ENCODE measurements around the gene PHLPP1.

Gene PHLPP1

GRCh38 chr18:62867534-62867933 is 152.2 kb downstream of the PHLPP1 start (continued):
- TF ChIP-seq KLF1 (tag by site-specific recombination; IDR thresholded peaks at IDR 0.05) (no peak), ZBTB1 (tag by site-specific recombination; IDR thresholded peaks at IDR 0.05) (no peak), SCRT1 (tag by site-specific recombination; IDR thresholded peaks at IDR 0.05; ENCODE audit: borderline replicate concordance) (no peak), MYNN (tag by site-specific recombination; IDR thresholded peaks at IDR 0.05; ENCODE audit: borderline replicate concordance) (no peak), ZNF521 (tag by site-specific recombination; IDR thresholded peaks at IDR 0.05) (no peak), IKZF3 (tag by site-specific recombination; IDR thresholded peaks at IDR 0.05) (no peak), YY1 (tag by site-specific recombination; IDR thresholded peaks at IDR 0.05) (no peak), ZNF133 (tag by site-specific recombination; IDR thresholded peaks at IDR 0.05) (no peak), REPIN1 (tag by site-specific recombination; IDR thresholded peaks at IDR 0.05; ENCODE audit: low read depth) (no peak), ZNF621 (tag by site-specific recombination; IDR thresholded peaks at IDR 0.05) (no peak), ZEB2 (tag by site-specific recombination; IDR thresholded peaks at IDR 0.05) (no peak)

GRCh38 chr18:62868645-62869044 is 153.3 kb downstream of the PHLPP1 start:
- Histone ChIP-seq H3K4me1 (ENCODE audit: control insufficient read depth, insufficient read depth, low read length) (peaks cover 6% of the 10 kb centered on the region; the same call in 1 of the 2 replicates), H3K27ac (ENCODE audit: extremely low read depth, low read depth, low read length) (no peak overlapping the region), H3K9me3 (ENCODE audit: control insufficient read depth, insufficient read depth, low read depth, low read length) (no peaks in the 10 kb centered on the region), H3K4me3 (ENCODE audit: low read depth, low read length) (no peak overlapping the region), H3K36me3 (ENCODE audit: control insufficient read depth in 2 of 2, insufficient read depth in 1 of 2, low read length in 2 of 2) (no peaks in the 10 kb centered on the region; a peak in 1 of 3 replicates)
- TF ChIP-seq ZBTB10 (tag by site-specific recombination; IDR thresholded peaks at IDR 0.05) (no peak), ZNF350 (tag by site-specific recombination; IDR thresholded peaks at IDR 0.05) (no peak), PRDM2 (tag by site-specific recombination; IDR thresholded peaks at IDR 0.05; ENCODE audit: borderline replicate concordance) (no peak), ZSCAN5A (tag by site-specific recombination; IDR thresholded peaks at IDR 0.05) (no peak), REPIN1 (tag by site-specific recombination; IDR thresholded peaks at IDR 0.05; ENCODE audit: low read depth) (no peak), SCRT1 (tag by site-specific recombination; IDR thresholded peaks at IDR 0.05; ENCODE audit: borderline replicate concordance) (no peak), PATZ1 (tag by site-specific recombination; IDR thresholded peaks at IDR 0.05) (no peak), GLI4 (tag by site-specific recombination; IDR thresholded peaks at IDR 0.05) (no peak), ZNF747 (tag by site-specific recombination; IDR thresholded peaks at IDR 0.05) (no peak), ZNF354C (tag by site-specific recombination; IDR thresholded peaks at IDR 0.05; ENCODE audit: borderline replicate concordance, low read depth) (no peak), ZXDB (tag by site-specific recombination; IDR thresholded peaks at IDR 0.05) (no peak), ZNF521 (tag by site-specific recombination; IDR thresholded peaks at IDR 0.05) (no peak), ZNF175 (tag by site-specific recombination; IDR thresholded peaks at IDR 0.05) (no peak), ZNF658 (tag by site-specific recombination; IDR thresholded peaks at IDR 0.05) (no peak), ZNF510 (tag by site-specific recombination; IDR thresholded peaks at IDR 0.05; ENCODE audit: insufficient replicate concordance) (no peak), SCRT2 (tag by site-specific recombination; IDR thresholded peaks at IDR 0.05) (no peak)
- CTCF ChIA-PET, result interaction anchor here (0.6 to 1.0 kb wide), 2 partner anchors 9 to 823 kb away, joined by 3 to 4 read pairs; no protein-coding TSS in a partner anchor
- POLR2A ChIA-PET, result interaction anchor here (0.6 kb wide), 1 partner anchor 8 kb away, joined by 3 read pairs; no protein-coding TSS in a partner anchor
